OCI-LY3 (cell line): ENCODE results near the gene EGLN1.

Experiments used
- CTCF ChIP-seq: fragments of 200-600, 300-600 bp; sonication (generic); IDR thresholded peaks from 2 replicates; pipeline ENCODE4 v1.5.1; 2014; ENCODE audit warnings: antibody characterized with exemption, low read length, low read depth
- EZH2phosphoT487 ChIP-seq: fragments of 200-600 bp; shearing (Covaris generic); IDR thresholded peaks from 2 replicates; pipeline ENCODE4 v1.6.1; 2018; ENCODE audit warnings: antibody characterized with exemption, mixed run types, low read depth

- no peak for TF ChIP-seq EZH2phosphoT487
- no peak for TF ChIP-seq CTCF
Observed at GRCh38 chr1:231444059-231444458, 22.0 kb upstream of the EGLN1 start.
